HG03097 (cell line): ENCODE data around the gene CXCL10.

ENCODE experiments used
- ATAC-seq: cut with Tn5 transposase; IDR thresholded peaks from one replicate; pipeline ENCODE4 v1.9.1; 2021; ENCODE audit not compliant: unreplicated experiment, low FRiP score

CXCL10 gene

DNA sequence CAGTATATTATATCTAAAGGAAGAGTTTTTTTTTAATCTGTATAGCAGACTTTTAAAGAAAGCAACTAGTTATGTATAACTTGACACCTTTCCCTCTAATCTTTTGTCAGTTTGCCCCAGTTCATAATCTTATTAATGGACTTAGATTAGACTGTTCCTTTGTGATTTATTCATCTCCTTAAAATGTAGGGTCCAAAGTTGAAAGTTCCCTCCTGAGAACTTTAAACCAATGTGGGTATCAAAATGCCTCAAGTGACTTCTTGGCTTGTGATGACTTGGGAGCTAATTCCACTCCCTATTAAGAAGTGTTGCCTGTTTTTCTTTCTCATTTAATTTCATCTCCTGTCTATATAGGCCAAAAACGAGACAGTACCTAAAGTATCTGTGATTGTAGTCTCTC, 26.2 kb downstream of the CXCL10 start:
- no peak for ATAC-seq

- ATAC-seq, result no peak
These were observed 27.6 kb downstream of the CXCL10 start for GRCh38 chr4:75995727-75996126.

DNA sequence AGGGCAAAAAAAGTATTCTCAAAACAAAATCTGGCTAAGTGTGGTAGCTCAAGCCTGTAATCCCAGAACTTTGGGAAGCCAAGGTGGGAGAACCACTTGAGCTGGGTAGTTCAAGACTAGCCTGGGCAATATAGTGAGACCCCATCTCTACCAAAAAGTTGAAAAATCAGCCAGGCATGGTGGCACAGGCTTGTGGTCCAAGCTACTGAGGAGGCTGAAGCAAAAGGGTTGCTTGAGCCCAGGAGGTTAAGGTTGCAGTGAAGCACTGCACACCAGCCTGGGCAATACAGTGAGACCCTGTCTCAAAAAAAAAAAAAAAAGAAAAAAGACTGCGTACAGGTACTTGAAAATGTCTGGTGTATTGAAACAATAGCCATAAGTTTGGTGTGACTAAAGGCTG, 30.8 kb downstream of the CXCL10 start:
- no peak for ATAC-seq

- ATAC-seq, result no peak
These were observed 33.3 kb downstream of the CXCL10 start for GRCh38 chr4:75989846-75990528.

DNA sequence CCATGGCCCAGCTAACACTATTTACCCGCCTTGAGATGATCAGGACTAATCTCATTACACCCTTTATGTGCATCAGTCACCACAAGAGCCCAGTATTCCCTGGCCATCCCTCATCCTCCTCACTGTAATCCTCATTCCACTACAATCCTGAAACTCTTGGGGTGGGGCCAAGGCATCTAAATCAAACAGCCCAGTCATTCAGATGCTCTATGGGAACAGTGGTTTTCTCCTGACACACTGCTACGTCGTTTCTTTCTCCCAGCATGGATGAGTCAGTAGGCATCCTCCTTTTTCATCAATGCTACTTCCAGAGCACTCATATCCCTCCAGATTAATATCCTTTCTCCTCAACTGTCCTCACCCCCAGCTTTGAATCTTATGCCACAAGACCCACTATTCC, 38.2 kb downstream of the CXCL10 start:
- ATAC-seq, result no peak

DNA sequence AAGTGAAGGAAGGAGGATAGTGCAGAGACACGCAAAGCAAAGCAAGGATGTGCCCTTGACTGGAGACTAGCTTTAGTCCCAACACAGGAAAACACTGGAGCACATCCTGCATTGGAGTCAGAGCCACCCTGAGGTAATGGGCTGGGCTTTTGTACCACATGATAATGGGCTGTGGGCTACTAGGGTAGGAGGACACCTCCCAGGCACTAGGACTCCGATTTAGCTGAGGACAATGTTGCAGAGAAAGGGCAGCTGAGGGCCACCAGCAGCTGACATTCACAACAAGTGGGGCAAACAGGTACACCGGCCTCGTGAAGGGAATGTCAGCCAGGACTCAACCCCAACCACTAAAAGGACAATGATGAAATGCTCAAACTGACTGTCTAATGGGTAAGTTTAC, 42.7 kb downstream of the CXCL10 start:
- ATAC-seq, result no peak

GRCh38 chr4:75976177-75976576, 47.1 kb downstream of the CXCL10 start:
- no peak for ATAC-seq

- no peak for ATAC-seq
These were observed 49.5 kb downstream of the CXCL10 start for GRCh38 chr4:75973766-75974165.
